Loucy (cell line): ENCODE results near the gene CRTAC1.

ENCODE experiments used
- H2AFZ ChIP-seq: fragments of 200-600 bp; sonication (generic); 2 replicates; pipeline ENCODE4 v1.6.0; 2016; ENCODE audit warnings: antibody characterized with exemption, mild to moderate bottlenecking, low read length, moderate library complexity
- H3F3A ChIP-seq: fragments of 200-600 bp; 2 replicates; pipeline ENCODE4 v1.6.0; 2016; ENCODE audit warnings: antibody characterized with exemption, low read depth, mild to moderate bottlenecking
- H3K27me3 ChIP-seq: fragments of 200-600 bp; sonication (generic); 2 replicates; pipeline ENCODE4 v1.6.1; 2014; ENCODE audit warnings: low read length, mild to moderate bottlenecking; ENCODE audit not compliant: insufficient read depth, poor library complexity, severe bottlenecking
- H3K36me3 ChIP-seq: fragments of 200-600 bp; sonication (generic); 2 replicates; pipeline ENCODE4 v1.6.1; 2016; ENCODE audit warnings: low read length; ENCODE audit not compliant: insufficient read depth
- H3K4me1 ChIP-seq: fragments of 200-600 bp; sonication (generic); 2 replicates; pipeline ENCODE4 v1.5.1; 2014; ENCODE audit warnings: low read length, mild to moderate bottlenecking; ENCODE audit not compliant: insufficient read depth, poor library complexity, severe bottlenecking
- H3K4me2 ChIP-seq: fragments of 200-600 bp; sonication (generic); 2 replicates; pipeline ENCODE4 v1.6.0; 2014; ENCODE audit warnings: antibody characterized with exemption, low read length, low read depth, mild to moderate bottlenecking; ENCODE audit not compliant: poor library complexity, severe bottlenecking
- H3K4me3 ChIP-seq: fragments of 200-600 bp; sonication (generic); 2 replicates; pipeline ENCODE4 v1.5.1; 2014; ENCODE audit warnings: low read length, mild to moderate bottlenecking, mixed read lengths; ENCODE audit not compliant: poor library complexity, severe bottlenecking
- H3K79me2 ChIP-seq: fragments of 200-600 bp; sonication (generic); 2 replicates; pipeline ENCODE4 v1.6.1; 2014; ENCODE audit warnings: low read length; ENCODE audit not compliant: insufficient read depth
- H3K9ac ChIP-seq: fragments of 200-600 bp; sonication (generic); 2 replicates; pipeline ENCODE4 v1.6.0; 2014; ENCODE audit warnings: mild to moderate bottlenecking, low read depth, low read length, moderate library complexity; ENCODE audit not compliant: poor library complexity, severe bottlenecking
- H3K9me2 ChIP-seq: fragments of 200-600 bp; sonication (generic); replicated peaks from 2 replicates; pipeline ENCODE4 v1.6.1; 2016; ENCODE audit warnings: low read depth, low read length, mixed read lengths
- H3K9me3 ChIP-seq: fragments of 200-600 bp; sonication (generic); 2 replicates; pipeline ENCODE4 v1.6.1; 2014; ENCODE audit warnings: mild to moderate bottlenecking, antibody characterized with exemption, low read length, low read depth; ENCODE audit not compliant: insufficient read depth
- H4K20me1 ChIP-seq: fragments of 200-600 bp; sonication (generic); 2 replicates; pipeline ENCODE4 v1.6.0; 2014; ENCODE audit warnings: antibody characterized with exemption, low read length, mild to moderate bottlenecking; ENCODE audit not compliant: insufficient read depth, poor library complexity, severe bottlenecking
- CTCF ChIP-seq: fragments of 200-600 bp; sonication (generic); conservative IDR thresholded peaks from 2 replicates; pipeline ENCODE4 v1.5.1; 2014; ENCODE audit warnings: mild to moderate bottlenecking, antibody characterized with exemption, low read length
- EZH2phosphoT487 ChIP-seq: fragments of 200-600 bp; IDR thresholded peaks from 2 replicates; pipeline ENCODE4 v1.6.1; 2018; ENCODE audit warnings: antibody characterized with exemption, mild to moderate bottlenecking, moderate library complexity, borderline replicate concordance

CRTAC1 gene

GRCh38 chr10:97822261-97822687 lies 208.1 kb downstream of the CRTAC1 start:
- H3F3A ChIP-seq, result no peaks in the 10 kb centered on the region
- H2AFZ ChIP-seq, result no peak overlapping the region
- H3K27me3 ChIP-seq, result no peaks in the 10 kb centered on the region
- no peaks in the 10 kb centered on the region for H4K20me1 ChIP-seq
- H3K4me1 ChIP-seq, result no peaks in the 10 kb centered on the region
- no peak overlapping the region for H3K9ac ChIP-seq
- no peak overlapping the region for H3K4me3 ChIP-seq
- no peak overlapping the region for H3K4me2 ChIP-seq
- no peaks in the 10 kb centered on the region for H3K36me3 ChIP-seq
- no peaks in the 10 kb centered on the region for H3K9me3 ChIP-seq
- no peaks in the 10 kb centered on the region for H3K79me2 ChIP-seq
- no peak for TF ChIP-seq CTCF
- no peak for TF ChIP-seq EZH2phosphoT487
- no peaks in the 10 kb centered on the region for H3K9me2 ChIP-seq

- Histone ChIP-seq H4K20me1 (no peaks in the 10 kb centered on the region), H3K9ac (no peak overlapping the region), H3F3A (no peaks in the 10 kb centered on the region), H3K4me1 (no peaks in the 10 kb centered on the region), H3K4me3 (no peak overlapping the region), H3K4me2 (no peak overlapping the region), H2AFZ (no peak overlapping the region), H3K79me2 (no peaks in the 10 kb centered on the region), H3K9me2 (no peaks in the 10 kb centered on the region), H3K36me3 (no peaks in the 10 kb centered on the region), H3K9me3 (no peaks in the 10 kb centered on the region), H3K27me3 (no peaks in the 10 kb centered on the region)
- TF ChIP-seq EZH2phosphoT487 (no peak), CTCF (no peak)
Observed at GRCh38 chr10:97821308-97822038, 208.9 kb downstream of the CRTAC1 start.

- Histone ChIP-seq H3K79me2 (no peaks in the 10 kb centered on the region), H3K36me3 (no peaks in the 10 kb centered on the region)
- TF ChIP-seq CTCF (no peak), EZH2phosphoT487 (no peak)
Observed at GRCh38 chr10:97820096-97820704, 210.2 kb downstream of the CRTAC1 start.

More at GRCh38 chr10:97820096-97820704, 210.2 kb downstream of the CRTAC1 start:
- H3K9me3 ChIP-seq, result no peaks in the 10 kb centered on the region
- no peaks in the 10 kb centered on the region for H3K9me2 ChIP-seq
- H2AFZ ChIP-seq, result no peak overlapping the region
- H3K27me3 ChIP-seq, result no peaks in the 10 kb centered on the region
- no peak overlapping the region for H3K9ac ChIP-seq
- H3K4me2 ChIP-seq, result no peak overlapping the region
- no peaks in the 10 kb centered on the region for H4K20me1 ChIP-seq
- H3K4me3 ChIP-seq, result no peak overlapping the region
- H3K4me1 ChIP-seq, result no peaks in the 10 kb centered on the region
- H3F3A ChIP-seq, result no peaks in the 10 kb centered on the region
